Ovary (tissue), 3 donors: ENCODE data around the gene LCN10.

Source experiments
- CTCF ChIP-seq, 3 donors: fragments of 450-650 bp in 2 of 3; fragments of 200-600 bp in 1 of 3; IDR thresholded peaks; one replicate each; pipeline versions ENCODE4 v1.5.1 to v1.8.0; 2016 to 2022; ENCODE audit warnings: antibody characterized with exemption in 3 of 3, mild to moderate bottlenecking in 1 of 3
- EP300 ChIP-seq: sonication (generic); formaldehyde crosslinking; IDR thresholded peaks from one replicate; pipeline ENCODE4 v1.6.1; 2017; ENCODE audit warnings: antibody characterized with exemption
- POLR2A ChIP-seq: fragments of 450-650 bp; IDR thresholded peaks from one replicate; pipeline ENCODE4 v1.6.1; 2017; ENCODE audit warnings: antibody characterized with exemption, mild to moderate bottlenecking, moderate library complexity
- donor health status: DM: no; HTN: no; CAD: no.

- TF ChIP-seq POLR2A (no peak), EP300 (no peak), CTCF (IDR thresholded peaks at IDR 0.05) (no peak)
Measured at GRCh38 chr9:136694872-136695247, 47.9 kb downstream of the LCN10 start.
